CD1c-positive myeloid dendritic cell (primary cell): ENCODE data around the gene TEX30.

Experiments
- DNase-seq: peaks from one replicate; pipeline ENCODE4 v3.0.0-alpha.2; 2016; ENCODE audit errors: extremely low spot score

TEX30 gene

GRCh38 chr13:102779436-102780159 is 6.0 kb upstream of the TEX30 start:
- no peak for DNase-seq

GRCh38 chr13:102777736-102778135 is 4.2 kb upstream of the TEX30 start:
- DNase-seq, result no peak

GRCh38 chr13:102776271-102776670 is 2.7 kb upstream of the TEX30 start:
- no peak for DNase-seq

- DNase-seq, result peak; percentile 8
Observed at GRCh38 chr13:102774591-102775520, 1.3 kb upstream of the TEX30 start.

- DNase-seq, result no peak
Observed at GRCh38 chr13:102774214-102774568, 605 bp upstream of the TEX30 start.

GRCh38 chr13:102772042-102772425 is 1.6 kb downstream of the TEX30 start:
- DNase-seq, result peak; percentile 6

GRCh38 chr13:102771298-102772041 is 2.1 kb downstream of the TEX30 start:
- peak; percentile 15 for DNase-seq

GRCh38 chr13:102770435-102770834 is 3.2 kb downstream of the TEX30 start:
- no peak for DNase-seq

GRCh38 chr13:102769679-102770078 is 3.9 kb downstream of the TEX30 start:
- DNase-seq, result no peak

GRCh38 chr13:102768909-102769308 is 4.7 kb downstream of the TEX30 start:
- DNase-seq, result no peak

GRCh38 chr13:102763741-102764140 is 9.8 kb downstream of the TEX30 start:
- no peak for DNase-seq

- no peak for DNase-seq
Observed at GRCh38 chr13:102761071-102761470, 12.5 kb downstream of the TEX30 start.

- DNase-seq, result no peak
Observed at GRCh38 chr13:102758842-102759241, 14.7 kb downstream of the TEX30 start.

- DNase-seq, result no peak
Observed at GRCh38 chr13:102757006-102757405, 16.6 kb downstream of the TEX30 start.

GRCh38 chr13:102751886-102752285 is 21.7 kb downstream of the TEX30 start:
- DNase-seq, result no peak

- no peak for DNase-seq
Observed at GRCh38 chr13:102742506-102742905, 31.1 kb downstream of the TEX30 start.

- no peak for DNase-seq
Observed at GRCh38 chr13:102742101-102742500, 31.5 kb downstream of the TEX30 start.

- no peak for DNase-seq
Observed at GRCh38 chr13:102729560-102730270, 43.9 kb downstream of the TEX30 start.

- no peak for DNase-seq
Observed at GRCh38 chr13:102726430-102726829, 47.2 kb downstream of the TEX30 start.

- no peak for DNase-seq
Observed at GRCh38 chr13:102724923-102725322, 48.7 kb downstream of the TEX30 start.

GRCh38 chr13:102721800-102722231 is 51.8 kb downstream of the TEX30 start:
- no peak for DNase-seq

GRCh38 chr13:102718746-102719145 is 54.8 kb downstream of the TEX30 start:
- DNase-seq, result no peak
